GM12864 (cell line): ENCODE results near the gene CAMK2A.

Experiments used
- DNase-seq: peaks from one replicate; pipeline ENCODE4 v3.0.0-alpha.2; 2011; ENCODE audit warnings: low read depth
- H3K4me3 ChIP-seq: 2 replicates; pipeline ENCODE4 v1.5.1; 2011; ENCODE audit warnings: mild to moderate bottlenecking, low read depth, low read length, control low read depth
- CTCF ChIP-seq: IDR thresholded peaks from 2 replicates; pipeline ENCODE4 v1.5.1; 2011; ENCODE audit warnings: low read depth, mild to moderate bottlenecking, moderate library complexity, low read length, control low read depth, inconsistent platforms; ENCODE audit errors: missing control alignments

The CAMK2A gene

GRCh38 chr5:150215979-150216944 is 73.3 kb downstream of the CAMK2A start:
- no peak for DNase-seq
- no peak overlapping the region for H3K4me3 ChIP-seq

GRCh38 chr5:150214289-150214688 is 75.3 kb downstream of the CAMK2A start:
- H3K4me3 ChIP-seq, result no peak overlapping the region
- DNase-seq, result no peak

More at GRCh38 chr5:150215979-150216944, 73.3 kb downstream of the CAMK2A start:
- no peak for TF ChIP-seq CTCF

GRCh38 chr5:150213530-150213929 is 76.0 kb downstream of the CAMK2A start:
- H3K4me3 ChIP-seq, result no peak overlapping the region
- no peak for DNase-seq
- TF ChIP-seq CTCF, result no peak

More at GRCh38 chr5:150214289-150214688, 75.3 kb downstream of the CAMK2A start:
- no peak for TF ChIP-seq CTCF

- TF ChIP-seq CTCF, result no peak
- DNase-seq, result no peak
- no peak overlapping the region for H3K4me3 ChIP-seq
These were observed 78.2 kb downstream of the CAMK2A start for GRCh38 chr5:150211156-150212030.

- no peak for DNase-seq
- no peak for TF ChIP-seq CTCF
- no peak overlapping the region for H3K4me3 ChIP-seq
These were observed 78.9 kb downstream of the CAMK2A start for GRCh38 chr5:150210644-150211043.

- H3K4me3 ChIP-seq, result no peak overlapping the region
- DNase-seq, result no peak
- no peak for TF ChIP-seq CTCF
These were observed 80.4 kb downstream of the CAMK2A start for GRCh38 chr5:150209099-150209635.
